Colonic mucosa (tissue), 4 donors: ENCODE data around the gene RABGAP1. TPM values are rescaled to one million over a fixed set of nuclear protein-coding genes. Genes with fewer than 3 reads are reported as not detected.

Experiments used
- DNase-seq: peaks from one replicate; pipeline ENCODE4 v3.0.0-alpha.2; 2020
- H3K27ac ChIP-seq: fragments of 200-600 bp; one replicate; pipeline ENCODE4 v1.8.0; 2021
- H3K27me3 ChIP-seq: fragments of 200-600 bp; one replicate; pipeline ENCODE4 v1.8.0; 2021
- H3K36me3 ChIP-seq: fragments of 200-600 bp; one replicate; pipeline ENCODE4 v1.8.0; 2021
- H3K4me1 ChIP-seq: fragments of 200-600 bp; one replicate; pipeline ENCODE4 v1.8.0; 2021; ENCODE audit warnings: mild to moderate bottlenecking
- H3K4me3 ChIP-seq: fragments of 200-600 bp; one replicate; pipeline ENCODE4 v1.8.0; 2021
- H3K9ac ChIP-seq, 2 donors: one replicate each; pipeline ENCODE4 v1.7.0; 2013; ENCODE audit warnings: control low read depth in 2 of 2, low read depth in 2 of 2, low read length in 2 of 2
- H3K9me3 ChIP-seq: fragments of 200-600 bp; one replicate; pipeline ENCODE4 v1.8.0; 2021
- intact Hi-C: fragments of 100-400 bp; cut with DNase I; formaldehyde crosslinking; loops from one replicate; pipeline ENCODE4 v1.14.1; 2022
- total RNA-seq, 2 donors: library from RNA; stranded (reverse); fragmentation: NEBNext Ultra II Directional in 1 of 2; extraction: Animal tissue kit (Norgen Biotek cat#: 25700) in 1 of 2; gene quantifications; one replicate each; pipeline ENCODE4 v1.2.1, GENCODE V29; 2021
- TF ChIP-seq, protein P1 (sequence below): fragments of 200-600 bp; IDR thresholded peaks from one replicate; pipeline ENCODE4 v1.8.0; 2022; ENCODE audit warnings: antibody characterized with exemption, mild to moderate bottlenecking
- donor health status: healthy.
- donor health status: DM: no; HTN: no; CAD: no.
- donor health status: DM: no; HTN: no; CAD: no.

The RABGAP1 gene
- total RNA-seq, 2 donors from 2014 or later, result 40.9 to 49.4 TPM

DNA sequence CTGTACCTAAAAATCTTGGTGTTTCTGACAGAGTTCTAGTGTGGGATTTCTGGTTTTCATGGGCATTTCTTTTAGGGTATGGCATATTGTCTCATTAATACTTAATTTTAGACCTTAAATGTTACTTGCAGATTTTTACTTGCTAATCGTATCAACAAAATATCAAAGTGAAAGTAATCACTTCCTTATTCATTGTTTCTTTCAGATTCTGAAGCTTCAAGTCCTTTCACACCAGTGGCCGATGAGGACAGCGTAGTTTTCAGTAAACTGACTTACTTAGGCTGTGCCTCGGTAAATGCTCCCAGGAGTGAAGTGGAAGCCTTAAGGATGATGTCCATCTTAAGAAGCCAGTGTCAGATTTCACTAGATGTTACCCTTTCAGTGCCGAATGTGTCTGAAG lies 45.2 kb downstream of the RABGAP1 start:
- Histone ChIP-seq H3K9me3 (no peaks in the 10 kb centered on the region), H3K9ac (no peak overlapping the region), H3K36me3 (peaks cover 5% of the 10 kb centered on the region), H3K4me3 (no peak overlapping the region), H3K4me1 (no peaks in the 10 kb centered on the region), H3K27me3 (no peaks in the 10 kb centered on the region), H3K27ac (no peak overlapping the region)
- TF ChIP-seq, protein P1, sequence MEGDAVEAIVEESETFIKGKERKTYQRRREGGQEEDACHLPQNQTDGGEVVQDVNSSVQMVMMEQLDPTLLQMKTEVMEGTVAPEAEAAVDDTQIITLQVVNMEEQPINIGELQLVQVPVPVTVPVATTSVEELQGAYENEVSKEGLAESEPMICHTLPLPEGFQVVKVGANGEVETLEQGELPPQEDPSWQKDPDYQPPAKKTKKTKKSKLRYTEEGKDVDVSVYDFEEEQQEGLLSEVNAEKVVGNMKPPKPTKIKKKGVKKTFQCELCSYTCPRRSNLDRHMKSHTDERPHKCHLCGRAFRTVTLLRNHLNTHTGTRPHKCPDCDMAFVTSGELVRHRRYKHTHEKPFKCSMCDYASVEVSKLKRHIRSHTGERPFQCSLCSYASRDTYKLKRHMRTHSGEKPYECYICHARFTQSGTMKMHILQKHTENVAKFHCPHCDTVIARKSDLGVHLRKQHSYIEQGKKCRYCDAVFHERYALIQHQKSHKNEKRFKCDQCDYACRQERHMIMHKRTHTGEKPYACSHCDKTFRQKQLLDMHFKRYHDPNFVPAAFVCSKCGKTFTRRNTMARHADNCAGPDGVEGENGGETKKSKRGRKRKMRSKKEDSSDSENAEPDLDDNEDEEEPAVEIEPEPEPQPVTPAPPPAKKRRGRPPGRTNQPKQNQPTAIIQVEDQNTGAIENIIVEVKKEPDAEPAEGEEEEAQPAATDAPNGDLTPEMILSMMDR, result no peak
- intact Hi-C loops, result no loop called here
- no peak for DNase-seq

- Histone ChIP-seq H3K4me3 (no peak overlapping the region), H3K27me3 (no peaks in the 10 kb centered on the region), H3K36me3 (peaks cover 5% of the 10 kb centered on the region), H3K9me3 (no peaks in the 10 kb centered on the region), H3K4me1 (no peaks in the 10 kb centered on the region), H3K9ac (no peak overlapping the region), H3K27ac (no peak overlapping the region)
- TF ChIP-seq, protein P1, result no peak
- no peak for DNase-seq
- intact Hi-C loops, result no loop called here
These were observed 47.3 kb downstream of the RABGAP1 start for GRCh38 chr9:122988141-122988540.

- no peaks in the 10 kb centered on the region for H3K9me3 ChIP-seq
- no peaks in the 10 kb centered on the region for H3K4me1 ChIP-seq
- no peaks in the 10 kb centered on the region for H3K27me3 ChIP-seq
- no peak overlapping the region for H3K27ac ChIP-seq
- intact Hi-C loops, result no loop called here
- no peak overlapping the region for H3K4me3 ChIP-seq
- no peak for DNase-seq
- H3K9ac ChIP-seq, result no peak overlapping the region
- H3K36me3 ChIP-seq, result peaks cover 5% of the 10 kb centered on the region
- TF ChIP-seq, protein P1, result no peak
These were observed 48.3 kb downstream of the RABGAP1 start for GRCh38 chr9:122988920-122989621.

DNA sequence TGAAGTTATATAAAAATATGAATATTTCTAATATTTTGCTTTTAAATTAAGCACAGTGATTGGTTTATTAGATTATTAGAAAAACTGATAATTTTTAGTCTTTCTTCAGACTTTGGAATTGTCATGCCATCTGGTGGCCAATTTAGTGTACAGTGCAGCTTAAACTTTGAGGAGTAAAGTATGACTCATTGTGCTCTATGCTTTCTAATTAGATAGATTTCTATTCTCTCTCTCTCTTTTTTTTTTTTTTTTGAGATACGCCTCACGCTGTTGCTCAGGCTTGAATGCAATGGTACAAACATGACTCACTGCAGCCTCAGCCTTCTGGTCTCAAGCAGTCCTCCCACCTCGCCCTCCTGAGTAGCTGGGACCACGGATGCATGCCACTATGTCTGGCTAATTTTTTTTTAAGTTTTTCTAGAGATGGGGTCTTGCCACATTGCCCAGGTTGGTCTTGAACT lies 50.6 kb downstream of the RABGAP1 start:
- TF ChIP-seq, protein P1, result peak; percentile 74
- no peak overlapping the region for H3K27ac ChIP-seq
- intact Hi-C loops, result no loop called here

GRCh38 chr9:122996586-122996985 lies 55.8 kb downstream of the RABGAP1 start:
- Histone ChIP-seq H3K4me1 (no peaks in the 10 kb centered on the region), H3K27me3 (no peaks in the 10 kb centered on the region), H3K27ac (no peak overlapping the region), H3K36me3 (no peaks in the 10 kb centered on the region), H3K4me3 (no peak overlapping the region), H3K9ac (no peak overlapping the region), H3K9me3 (no peaks in the 10 kb centered on the region)
- intact Hi-C loops, result loop anchor here (5.0 kb wide), 1 partner anchor 89 kb away; the partner anchor contains the start of gene RC3H2
- TF ChIP-seq, protein P1, result no peak
- no peak for DNase-seq

More for the DNA sequence above, 50.6 kb downstream of the RABGAP1 start:
- no peak overlapping the region for H3K9ac ChIP-seq
- peak; percentile 29 for DNase-seq
- no peaks in the 10 kb centered on the region for H3K9me3 ChIP-seq
- H3K4me1 ChIP-seq, result no peaks in the 10 kb centered on the region
- no peaks in the 10 kb centered on the region for H3K27me3 ChIP-seq
- no peak overlapping the region for H3K4me3 ChIP-seq
- H3K36me3 ChIP-seq, result peaks cover 5% of the 10 kb centered on the region
